H1 (cell line): ENCODE results near the gene GKAP1. TPM values are rescaled to one million over a fixed set of nuclear protein-coding genes. Genes with fewer than 3 reads are reported as not detected.
A peak's percentile ranks its signal among the peaks of the same experiment; 100 is the strongest.

Source experiments
- CTCF ChIA-PET: fragments of 300-600 bp; sonication (Branson Sonifier 250); formaldehyde crosslinking; loops from one replicate; lab custom pipeline; 2021; ENCODE audit not compliant: partially characterized antibody; lab: Charles Lee
- POLR2A ChIA-PET: fragments of 300-600 bp; sonication (Branson Sonifier 250); formaldehyde crosslinking; loops from one replicate; lab custom pipeline; 2021; ENCODE audit warnings: inconsistent platforms; ENCODE audit not compliant: partially characterized antibody; lab: Charles Lee
- DNase-seq, 2 experiments: peaks; one replicate each; pipeline versions ENCODE4 v3.0.0 to v3.0.0-alpha.2; 2010 to 2022; ENCODE audit warnings: low spot score in 2 of 2, low read depth in 1 of 2, mixed read lengths in 1 of 2
- FAIRE-seq: peaks from 2 replicates; lab custom pipeline; 2011; peaks lifted over from hg19 to GRCh38; lab: Jason Lieb, UNC
- H2AFZ ChIP-seq: 2 replicates; pipeline ENCODE4 v1.8.1; 2012; ENCODE audit warnings: low read length, inconsistent platforms
- H2AK5ac ChIP-seq: 2 replicates; pipeline ENCODE4 v1.6.1; 2013; ENCODE audit warnings: low read depth, low read length
- H2BK120ac ChIP-seq: replicated peaks from 2 replicates; pipeline ENCODE3; 2013; ENCODE audit warnings: low read depth, low read length, inconsistent platforms
- H2BK12ac ChIP-seq: 2 replicates; pipeline ENCODE4 v1.6.1; 2013; ENCODE audit warnings: low read depth, low read length
- H2BK15ac ChIP-seq: 2 replicates; pipeline ENCODE4 v1.6.1; 2013; ENCODE audit warnings: low read length
- H2BK20ac ChIP-seq: 2 replicates; pipeline ENCODE4 v1.6.1; 2013; ENCODE audit warnings: low read length
- H2BK5ac ChIP-seq: 2 replicates; pipeline ENCODE4 v1.6.1; 2013; ENCODE audit warnings: low read depth, low read length
- H3K14ac ChIP-seq: 2 replicates; pipeline ENCODE4 v1.6.1; 2013; ENCODE audit warnings: inconsistent platforms; ENCODE audit not compliant: insufficient read length
- H3K18ac ChIP-seq: 2 replicates; pipeline ENCODE4 v1.6.1; 2013; ENCODE audit warnings: low read length; ENCODE audit errors: extremely low read depth
- H3K23ac ChIP-seq: 2 replicates; pipeline ENCODE4 v1.6.1; 2013; ENCODE audit warnings: inconsistent platforms; ENCODE audit not compliant: insufficient read length
- H3K23me2 ChIP-seq: 2 replicates; pipeline ENCODE4 v1.6.1; 2013; ENCODE audit warnings: low read depth, low read length
- H3K27ac ChIP-seq: 2 replicates; pipeline ENCODE4 v1.6.1; 2011; ENCODE audit warnings: low read depth, low read length, inconsistent platforms
- H3K27me3 ChIP-seq, 4 experiments: replicated peaks in 1 of 4; 1 replicate in 1 of 4; 2 replicates in 3 of 4; pipeline versions ENCODE4 v1.6.1 to v1.8.1; 2011 to 2013; ENCODE audit warnings: low read length in 3 of 4, mild to moderate bottlenecking in 3 of 4, inconsistent platforms in 2 of 4, mixed read lengths in 2 of 4, moderate library complexity in 1 of 4; ENCODE audit not compliant: control insufficient read depth in 3 of 4, insufficient read depth in 3 of 4; ENCODE audit errors: extremely low read depth in 1 of 4
- H3K36me3 ChIP-seq, 4 experiments: 2 replicates each; pipeline versions ENCODE4 v1.6.1 to v1.8.1; 2011 to 2013; ENCODE audit warnings: mild to moderate bottlenecking in 4 of 4, low read length in 3 of 4, moderate library complexity in 2 of 4, control low read depth in 1 of 4, inconsistent platforms in 1 of 4; ENCODE audit not compliant: insufficient read depth in 4 of 4, control insufficient read depth in 2 of 4
- H3K4ac ChIP-seq: replicated peaks from 2 replicates; pipeline ENCODE3; 2013; ENCODE audit warnings: low read length, low read depth, mixed read lengths, inconsistent platforms; ENCODE audit not compliant: insufficient read length
- H3K4me1 ChIP-seq, 4 experiments: replicated peaks in 1 of 4; 1 replicate in 1 of 4; 2 replicates in 3 of 4; pipeline versions ENCODE4 v1.6.1 to v1.8.1; 2011 to 2013; ENCODE audit warnings: low read length in 3 of 4, inconsistent platforms in 2 of 4, mixed read lengths in 1 of 4; ENCODE audit not compliant: insufficient read depth in 4 of 4, control insufficient read depth in 3 of 4
- H3K4me2 ChIP-seq, 2 experiments: 2 replicates each; pipeline versions ENCODE4 v1.6.1 to v1.8.1; 2011 to 2013; ENCODE audit warnings: low read depth in 2 of 2, low read length in 2 of 2, control low read depth in 1 of 2, inconsistent platforms in 1 of 2, mild to moderate bottlenecking in 1 of 2; ENCODE audit not compliant: insufficient read depth in 1 of 2
- H3K4me3 ChIP-seq, 4 experiments: fragments of 200-600, 300-600 bp in 1 of 4; sonication (generic), shearing (Covaris generic), sonication (Bioruptor Twin) in 1 of 4; 2 replicates each; pipeline versions ENCODE4 v1.5.1 to v1.8.1; 2011 to 2016; ENCODE audit warnings: low read length in 4 of 4, low read depth in 3 of 4, control low read depth in 2 of 4, inconsistent platforms in 2 of 4, mild to moderate bottlenecking in 2 of 4, mixed read lengths in 1 of 4, moderate library complexity in 1 of 4; ENCODE audit not compliant: insufficient read depth in 2 of 4; ENCODE audit errors: extremely low read depth in 1 of 4
- H3K56ac ChIP-seq: replicated peaks from 2 replicates; pipeline ENCODE3; 2013; ENCODE audit warnings: low read depth, mild to moderate bottlenecking, mixed read lengths, low read length, inconsistent platforms; ENCODE audit not compliant: insufficient read length
- H3K79me1 ChIP-seq: 2 replicates; pipeline ENCODE4 v1.6.1; 2013; ENCODE audit warnings: low read depth, low read length, control low read depth
- H3K79me2 ChIP-seq, 2 experiments: 2 replicates each; pipeline versions ENCODE4 v1.6.1 to v1.8.1; 2012 to 2013; ENCODE audit warnings: low read length in 2 of 2, mild to moderate bottlenecking in 2 of 2, inconsistent platforms in 1 of 2; ENCODE audit not compliant: insufficient read depth in 2 of 2, control insufficient read depth in 1 of 2
- H3K9ac ChIP-seq, 4 experiments: replicated peaks in 1 of 4; 1 replicate in 1 of 4; 2 replicates in 3 of 4; pipeline versions ENCODE4 v1.6.1 to v1.8.1; 2011 to 2013; ENCODE audit warnings: low read depth in 3 of 4, low read length in 3 of 4, control low read depth in 2 of 4, mild to moderate bottlenecking in 2 of 4, moderate library complexity in 2 of 4, inconsistent platforms in 1 of 4; ENCODE audit errors: extremely low read depth in 1 of 4
- H3K9me3 ChIP-seq, 2 experiments: 2 replicates each; pipeline versions ENCODE4 v1.6.1 to v1.8.1; 2012 to 2013; ENCODE audit warnings: mild to moderate bottlenecking in 2 of 2, moderate library complexity in 2 of 2, control low read depth in 1 of 2, inconsistent platforms in 1 of 2, low read depth in 1 of 2, low read length in 1 of 2, mixed read lengths in 1 of 2; ENCODE audit not compliant: insufficient read depth in 2 of 2
- H4K20me1 ChIP-seq, 2 experiments: replicated peaks in 1 of 2; 2 replicates each; pipeline versions ENCODE3 to v1.8.1; 2011 to 2013; ENCODE audit warnings: inconsistent platforms in 2 of 2, low read length in 2 of 2, mild to moderate bottlenecking in 1 of 2; ENCODE audit not compliant: insufficient read depth in 2 of 2, control insufficient read depth in 1 of 2
- H4K5ac ChIP-seq: 2 replicates; pipeline ENCODE4 v1.6.1; 2013; ENCODE audit warnings: low read length, low read depth, mixed read lengths, inconsistent platforms; ENCODE audit not compliant: insufficient read length
- H4K8ac ChIP-seq: 2 replicates; pipeline ENCODE4 v1.8.0; 2013; ENCODE audit warnings: mild to moderate bottlenecking, moderate library complexity, low read length, inconsistent platforms; ENCODE audit not compliant: insufficient read depth; ENCODE audit errors: extremely low read depth
- H4K91ac ChIP-seq: replicated peaks from 2 replicates; pipeline ENCODE3; 2013; ENCODE audit warnings: low read length, mixed read lengths, inconsistent platforms; ENCODE audit not compliant: insufficient read length
- MAFK ChIP-seq: IDR thresholded peaks from 2 replicates; pipeline ENCODE4 v1.6.1; 2012; ENCODE audit warnings: low read depth, mild to moderate bottlenecking, improper control_type of control experiment, low read length
- SIX5 ChIP-seq: IDR thresholded peaks from 2 replicates; pipeline ENCODE4 v1.6.1; 2011; ENCODE audit warnings: mild to moderate bottlenecking, low read depth, low read length
- polyA plus RNA-seq, 7 experiments: library from polyadenylated mRNA; depleted of rRNA in 3 of 7; stranded (reverse) in 5 of 7; unstranded in 2 of 7; fragments of >200 nt in 5 of 7; fragments of 200-250 nt in 2 of 7; gene quantifications; 1 replicate in 5 of 7; 2 replicates in 1 of 7; 4 replicates in 1 of 7; pipeline versions ENCODE4 v1.2.1 to v1.2.3, GENCODE V29; 2011 to 2013; ENCODE audit warnings: missing spikeins in 2 of 7, mixed read lengths in 2 of 7
- total RNA-seq: library from RNA; stranded (reverse); fragmentation: NEBNext Ultra II Directional; extraction: Animal tissue kit (Norgen Biotek cat#: 25700); gene quantifications from 2 replicates; pipeline ENCODE4 v1.2.1, GENCODE V29; 2021

GKAP1 gene
- total and polyA plus RNA-seq, 2 of the 8 experiments (the other 6 are each of a cell fraction or from before 2014, with no cell fraction given): 0.97 to 5.3 TPM

DNA sequence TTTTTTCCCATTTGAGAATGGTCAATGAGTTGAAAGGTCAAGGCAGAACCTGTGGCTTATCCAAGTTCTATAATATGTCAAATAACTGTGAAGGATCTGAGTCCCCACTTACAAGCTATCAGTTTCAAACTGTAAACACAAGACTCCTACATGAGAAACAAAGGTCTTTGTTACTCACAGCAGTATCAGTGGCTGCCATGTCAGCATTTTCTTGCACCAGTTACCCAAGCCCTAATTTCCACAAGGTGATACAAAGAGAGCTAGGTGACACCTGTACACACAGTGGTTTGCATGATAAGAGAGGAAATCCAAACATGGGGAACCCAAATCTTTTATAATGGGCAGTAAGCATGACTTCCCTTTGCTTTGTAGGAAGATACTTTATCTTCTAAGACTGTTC, 101.8 kb downstream of the GKAP1 start:
- ChIA-PET POLR2A (no interaction called here), CTCF (interaction anchor here (1.3 kb wide), 1 partner anchor 35 kb away, joined by 3 read pairs; no protein-coding TSS in a partner anchor)
- DNase-seq (no peak), FAIRE-seq (no peak)
- Histone ChIP-seq H3K4me2 (no peak overlapping the region), H4K8ac (no peak overlapping the region), H3K23me2 (no peaks in the 10 kb centered on the region), H2AFZ (no peak overlapping the region), H4K20me1 (no peaks in the 10 kb centered on the region), H2BK15ac (no peak overlapping the region), H3K4me3 (no peak overlapping the region), H2BK12ac (no peak overlapping the region), H2BK20ac (no peak overlapping the region), H3K4me1 (no peaks in the 10 kb centered on the region), H3K27me3 (no peaks in the 10 kb centered on the region), H3K4ac (no peak overlapping the region), H2BK5ac (no peak overlapping the region), H3K14ac (no peak overlapping the region), H3K56ac (no peak overlapping the region), H3K36me3 (no peaks in the 10 kb centered on the region), H3K27ac (no peak overlapping the region), H3K9me3 (peaks cover 0 to 2% of the 10 kb centered on the region in 2 experiments; a peak in 1 of 4 replicates), H3K9ac (no peak overlapping the region), H2BK120ac (no peak overlapping the region), H3K18ac (no peak overlapping the region), H2AK5ac (no peak overlapping the region), H3K79me1 (no peaks in the 10 kb centered on the region), H4K91ac (no peak overlapping the region), H3K23ac (no peak overlapping the region), H3K79me2 (no peaks in the 10 kb centered on the region), H4K5ac (no peak overlapping the region)
- TF ChIP-seq MAFK (peak; percentile 48), SIX5 (no peak)
